ENCODE data around the gene RHOV. TPM values are rescaled to one million over a fixed set of nuclear protein-coding genes. Genes with fewer than 3 reads are reported as not detected.

The RHOV gene
- total RNA-seq, 1 experiment from 2014 or later, result 6.0 TPM

- Histone ChIP-seq H3K27me3 (ENCODE audit: insufficient read depth, low read length) (no peaks in the 10 kb centered on the region), H3K36me3 (ENCODE audit: control insufficient read depth in 1 of 2, insufficient read depth in 2 of 2, low read length in 2 of 2) (peaks cover 5 to 13% of the 10 kb centered on the region in 2 experiments; a peak in 3 of 4 replicates), H3K9ac (ENCODE audit: low read length) (peak overlapping the region; percentile 77; the same call in 1 of the 2 replicates), H3K27ac (ENCODE audit: low read depth, low read length) (peak overlapping the region; percentile 93), H3K4me2 (ENCODE audit: low read length) (peak overlapping the region; percentile 99), H3K79me2 (ENCODE audit: insufficient read depth, low read length) (peaks cover 77% of the 10 kb centered on the region), H3K9me2 (ENCODE audit: insufficient read depth) (no peaks in the 10 kb centered on the region), H2AFZ (ENCODE audit: low read depth, low read length, poor library complexity, severe bottlenecking) (no peak overlapping the region), H4K20me1 (ENCODE audit: insufficient read depth) (no peaks in the 10 kb centered on the region; the same call in 1 of the 2 replicates), H3K4me3 (replicated peaks in 1 of 2; ENCODE audit: low read depth in 1 of 2, low read length in 2 of 2) (peak overlapping the region; percentile 6 to 95; a peak in 3 of 4 replicates), H3K4me1 (ENCODE audit: control insufficient read depth in 1 of 2, insufficient read depth in 2 of 2, low read length in 2 of 2) (peaks cover 34 to 45% of the 10 kb centered on the region in 2 experiments), H3K9me3 (ENCODE audit: control insufficient read depth in 1 of 2, insufficient read depth in 1 of 2, low read depth in 1 of 2, low read length in 2 of 2) (no peaks in the 10 kb centered on the region)
- POLR2A ChIA-PET, result interaction anchor here (0.9 to 2.4 kb wide), 4 partner anchors 8 to 59 kb away, joined by 3 to 13 read pairs (median 4); no protein-coding TSS in a partner anchor
- CTCF ChIA-PET, result interaction anchor here (0.6 to 5.2 kb wide), 6 partner anchors 11 to 83 kb away, joined by 3 to 61 read pairs (median 4); partner anchors contain the start of gene VPS18
- no TSS peak for BruUV-seq (replicated peaks)
- no peak for DNase-seq (ENCODE audit: low read depth, low spot score)
- RAD21 ChIA-PET (ENCODE audit: low non-redundant PET in 1 of 2, low total read pairs in 2 of 2, uncharacterized antibody in 2 of 2, unreplicated experiment in 2 of 2), result interaction anchor here in 1 of 2 experiments (1.0 kb wide), 1 partner anchor 47 kb away, joined by 3 read pairs; no protein-coding TSS in a partner anchor
- intact Hi-C loops (cut with micrococcal nuclease), result loop anchor here (1.0 kb wide), 1 partner anchor 27 kb away; the partner anchor contains the start of gene RHOV
- TF ChIP-seq JUND (IDR thresholded peaks at IDR 0.05), result no peak
- no peak for TF ChIP-seq RAD21 (IDR thresholded peaks at IDR 0.05; ENCODE audit: low read depth)
- TF ChIP-seq ATF3 (IDR thresholded peaks at IDR 0.05), result no peak
- TF ChIP-seq FOSL1 (IDR thresholded peaks at IDR 0.05; ENCODE audit: low read depth), result no peak
- TF ChIP-seq EGR1 (IDR thresholded peaks at IDR 0.05; ENCODE audit: low read depth), result no peak
- TF ChIP-seq POLR2AphosphoS5 (IDR thresholded peaks at IDR 0.05; ENCODE audit: low read depth, low read length), result 0 out of 2 replicates have a peak, but pooled peaks have one; percentile 15
- no peak for TF ChIP-seq REST (IDR thresholded peaks at IDR 0.05; ENCODE audit: low read depth)
- ATAC-seq, result peak; percentile 46
These were observed 26.6 kb downstream of the RHOV start for GRCh38 chr15:40847223-40847961.
